ENCODE measurements around the gene NDUFA12. TPM values are rescaled to one million over a fixed set of nuclear protein-coding genes. Genes with fewer than 3 reads are reported as not detected.

NDUFA12 gene
- total RNA-seq, 1 donor, result 66.6 TPM

- no peak overlapping the region for H2AFZ ChIP-seq (ENCODE audit: low read length)
- peaks cover 4% of the 10 kb centered on the region for H3K36me3 ChIP-seq (ENCODE audit: insufficient read depth, low read length)
- peak overlapping the region; percentile 100 for H3K27ac ChIP-seq (ENCODE audit: low read depth, low read length)
- peak overlapping the region; percentile 83 for H3K4me2 ChIP-seq (ENCODE audit: insufficient read depth, low read length)
- DNase-seq (ENCODE audit: insufficient read length, low spot score, missing footprints), result no peak
- H3K9me3 ChIP-seq (ENCODE audit: low read depth, low read length), result no peaks in the 10 kb centered on the region
- H4K20me1 ChIP-seq (ENCODE audit: insufficient read depth, low read length), result peaks cover 4% of the 10 kb centered on the region
- H3K4me1 ChIP-seq (ENCODE audit: insufficient read depth, low read length), result peaks cover 20% of the 10 kb centered on the region
- no peaks in the 10 kb centered on the region for H3K27me3 ChIP-seq (ENCODE audit: insufficient read depth, low read length)
- H3K4me3 ChIP-seq (ENCODE audit: insufficient read depth, low read length), result no peak overlapping the region
- TF ChIP-seq CTCF (IDR thresholded peaks at IDR 0.05; ENCODE audit: extremely low read depth, low read depth, low read length), result no peak
- H3K79me2 ChIP-seq (ENCODE audit: insufficient read depth, low read length), result peaks cover 15% of the 10 kb centered on the region
Measured at GRCh38 chr12:94983321-94983720, 20.2 kb downstream of the NDUFA12 start.

- Histone ChIP-seq H3K4me3 (ENCODE audit: insufficient read depth, low read length) (no peak overlapping the region), H3K27me3 (ENCODE audit: insufficient read depth, low read length) (no peaks in the 10 kb centered on the region), H3K27ac (ENCODE audit: low read depth, low read length) (peak overlapping the region; percentile 100), H3K79me2 (ENCODE audit: insufficient read depth, low read length) (peaks cover 21% of the 10 kb centered on the region), H4K20me1 (ENCODE audit: insufficient read depth, low read length) (peaks cover 9% of the 10 kb centered on the region), H3K9me3 (ENCODE audit: low read depth, low read length) (no peaks in the 10 kb centered on the region), H3K36me3 (ENCODE audit: insufficient read depth, low read length) (peaks cover 4% of the 10 kb centered on the region), H3K4me2 (ENCODE audit: insufficient read depth, low read length) (peak overlapping the region; percentile 17), H3K4me1 (ENCODE audit: insufficient read depth, low read length) (peaks cover 20% of the 10 kb centered on the region), H2AFZ (ENCODE audit: low read length) (no peak overlapping the region)
- no peak for DNase-seq (ENCODE audit: insufficient read length, low spot score, missing footprints)
- no peak for TF ChIP-seq CTCF (IDR thresholded peaks at IDR 0.05; ENCODE audit: extremely low read depth, low read depth, low read length)
Measured at GRCh38 chr12:94982456-94982855, 21.0 kb downstream of the NDUFA12 start.

GRCh38 chr12:94980577-94980976 lies 22.9 kb downstream of the NDUFA12 start:
- H3K27ac ChIP-seq (ENCODE audit: low read depth, low read length), result no peak overlapping the region
- DNase-seq (ENCODE audit: insufficient read length, low spot score, missing footprints), result no peak

GRCh38 chr12:94979941-94980340 lies 23.6 kb downstream of the NDUFA12 start:
- Histone ChIP-seq H3K79me2 (ENCODE audit: insufficient read depth, low read length) (peaks cover 13% of the 10 kb centered on the region), H2AFZ (ENCODE audit: low read length) (no peak overlapping the region), H3K4me3 (ENCODE audit: insufficient read depth, low read length) (no peak overlapping the region), H3K9me3 (ENCODE audit: low read depth, low read length) (no peaks in the 10 kb centered on the region), H3K27ac (ENCODE audit: low read depth, low read length) (no peak overlapping the region), H3K27me3 (ENCODE audit: insufficient read depth, low read length) (no peaks in the 10 kb centered on the region), H4K20me1 (ENCODE audit: insufficient read depth, low read length) (peaks cover 9% of the 10 kb centered on the region), H3K4me2 (ENCODE audit: insufficient read depth, low read length) (no peak overlapping the region), H3K4me1 (ENCODE audit: insufficient read depth, low read length) (peaks cover 20% of the 10 kb centered on the region), H3K36me3 (ENCODE audit: insufficient read depth, low read length) (no peaks in the 10 kb centered on the region)
- TF ChIP-seq CTCF (IDR thresholded peaks at IDR 0.05; ENCODE audit: extremely low read depth, low read depth, low read length), result no peak
- DNase-seq (ENCODE audit: insufficient read length, low spot score, missing footprints), result no peak

More at GRCh38 chr12:94980577-94980976, 22.9 kb downstream of the NDUFA12 start:
- Histone ChIP-seq H3K4me2 (ENCODE audit: insufficient read depth, low read length) (no peak overlapping the region), H3K27me3 (ENCODE audit: insufficient read depth, low read length) (no peaks in the 10 kb centered on the region), H3K9me3 (ENCODE audit: low read depth, low read length) (no peaks in the 10 kb centered on the region), H3K79me2 (ENCODE audit: insufficient read depth, low read length) (peaks cover 12% of the 10 kb centered on the region), H4K20me1 (ENCODE audit: insufficient read depth, low read length) (peaks cover 9% of the 10 kb centered on the region), H3K4me1 (ENCODE audit: insufficient read depth, low read length) (peaks cover 20% of the 10 kb centered on the region), H3K36me3 (ENCODE audit: insufficient read depth, low read length) (no peaks in the 10 kb centered on the region), H3K4me3 (ENCODE audit: insufficient read depth, low read length) (no peak overlapping the region), H2AFZ (ENCODE audit: low read length) (no peak overlapping the region)
- TF ChIP-seq CTCF (IDR thresholded peaks at IDR 0.05; ENCODE audit: extremely low read depth, low read depth, low read length), result peak; percentile 47
